ENCODE results near the gene PHLPP1.

Gene PHLPP1

GRCh38 chr18:62715436-62715758 lies at the start of gene PHLPP1:
Gene PHLPP1, plus strand, starts transcription at chr18:62715541. Its CDS starts 143 bp downstream, at chr18:62715684.
- Histone ChIP-seq H3K27ac (ENCODE audit: poor library complexity, severe bottlenecking) (peak within 1 kb of the TSS; percentile 87), H3K4me3 (ENCODE audit: severe bottlenecking) (peak within 1 kb of the TSS; percentile 89), H3K4me1 (ENCODE audit: insufficient read depth, poor library complexity, severe bottlenecking) (peaks cover 9% of the 10 kb centered on the region), H3K9me3 (ENCODE audit: severe bottlenecking) (no peaks in the 10 kb centered on the region), H3K27me3 (ENCODE audit: insufficient read depth, poor library complexity, severe bottlenecking) (no peaks in the 10 kb centered on the region), H3K36me3 (ENCODE audit: low read depth) (no peaks in the 10 kb centered on the region)
- no peak for TF ChIP-seq CTCF (IDR thresholded peaks at IDR 0.05; ENCODE audit: poor library complexity, severe bottlenecking)
- ATAC-seq (ENCODE audit: low read depth) (no peak; the same call in 1 of the 3 replicates), DNase-seq (ENCODE audit: low spot score) (no peak)

- ATAC-seq (ENCODE audit: low read depth): no peak
- TF ChIP-seq CTCF (IDR thresholded peaks at IDR 0.05; ENCODE audit: poor library complexity, severe bottlenecking): no peak
- Histone ChIP-seq H3K4me3 (ENCODE audit: severe bottlenecking) (no peak overlapping the region), H3K27ac (ENCODE audit: poor library complexity, severe bottlenecking) (no peak overlapping the region), H3K36me3 (ENCODE audit: low read depth) (no peaks in the 10 kb centered on the region), H3K27me3 (ENCODE audit: insufficient read depth, poor library complexity, severe bottlenecking) (no peaks in the 10 kb centered on the region), H3K9me3 (ENCODE audit: severe bottlenecking) (no peaks in the 10 kb centered on the region), H3K4me1 (ENCODE audit: insufficient read depth, poor library complexity, severe bottlenecking) (no peaks in the 10 kb centered on the region)
- no peak for DNase-seq (ENCODE audit: low spot score)
These were observed 46.1 kb upstream of the PHLPP1 start for GRCh38 chr18:62669225-62669624.

- no peak for DNase-seq (ENCODE audit: low spot score)
- H3K27me3 ChIP-seq (ENCODE audit: insufficient read depth, poor library complexity, severe bottlenecking): no peaks in the 10 kb centered on the region
- H3K4me3 ChIP-seq (ENCODE audit: severe bottlenecking): no peak overlapping the region
- H3K27ac ChIP-seq (ENCODE audit: poor library complexity, severe bottlenecking): no peak overlapping the region
- ATAC-seq (ENCODE audit: low read depth): no peak
- H3K4me1 ChIP-seq (ENCODE audit: insufficient read depth, poor library complexity, severe bottlenecking): no peaks in the 10 kb centered on the region
- H3K36me3 ChIP-seq (ENCODE audit: low read depth): no peaks in the 10 kb centered on the region
- TF ChIP-seq CTCF (IDR thresholded peaks at IDR 0.05; ENCODE audit: poor library complexity, severe bottlenecking): no peak
- no peaks in the 10 kb centered on the region for H3K9me3 ChIP-seq (ENCODE audit: severe bottlenecking)
These were observed 44.8 kb upstream of the PHLPP1 start for GRCh38 chr18:62670573-62670972.

- no peak for TF ChIP-seq CTCF (IDR thresholded peaks at IDR 0.05; ENCODE audit: poor library complexity, severe bottlenecking)
- ATAC-seq (ENCODE audit: low read depth) (no peak), DNase-seq (ENCODE audit: low spot score) (no peak)
- Histone ChIP-seq H3K27me3 (ENCODE audit: insufficient read depth, poor library complexity, severe bottlenecking) (no peaks in the 10 kb centered on the region), H3K4me3 (ENCODE audit: severe bottlenecking) (no peak overlapping the region), H3K4me1 (ENCODE audit: insufficient read depth, poor library complexity, severe bottlenecking) (no peaks in the 10 kb centered on the region), H3K36me3 (ENCODE audit: low read depth) (no peaks in the 10 kb centered on the region), H3K27ac (ENCODE audit: poor library complexity, severe bottlenecking) (no peak overlapping the region), H3K9me3 (ENCODE audit: severe bottlenecking) (no peaks in the 10 kb centered on the region)
These were observed 42.7 kb upstream of the PHLPP1 start for GRCh38 chr18:62672600-62672999.

- ATAC-seq (ENCODE audit: low read depth): no peak
- Histone ChIP-seq H3K4me1 (ENCODE audit: insufficient read depth, poor library complexity, severe bottlenecking) (no peaks in the 10 kb centered on the region), H3K27ac (ENCODE audit: poor library complexity, severe bottlenecking) (no peak overlapping the region), H3K4me3 (ENCODE audit: severe bottlenecking) (no peak overlapping the region), H3K36me3 (ENCODE audit: low read depth) (no peaks in the 10 kb centered on the region), H3K9me3 (ENCODE audit: severe bottlenecking) (no peaks in the 10 kb centered on the region), H3K27me3 (ENCODE audit: insufficient read depth, poor library complexity, severe bottlenecking) (no peaks in the 10 kb centered on the region)
- DNase-seq (ENCODE audit: low spot score): no peak
- no peak for TF ChIP-seq CTCF (IDR thresholded peaks at IDR 0.05; ENCODE audit: poor library complexity, severe bottlenecking)
These were observed 36.4 kb upstream of the PHLPP1 start for GRCh38 chr18:62678847-62679485.
